HG02884 (cell line): ENCODE data around the gene KIR2DL3.
"Not testable (repeated sequence)": the region's sequence is repeated elsewhere in the genome, so short reads cannot be mapped to it uniquely, and the experiment has no call there.

ENCODE experiments used
- ATAC-seq: cut with Tn5 transposase; IDR thresholded peaks from one replicate; pipeline ENCODE4 v1.9.1; 2021; ENCODE audit warnings: mild to moderate bottlenecking, moderate library complexity; ENCODE audit not compliant: unreplicated experiment

KIR2DL3 gene

GRCh38 chr19:54786091-54786723 is 47.9 kb downstream of the KIR2DL3 start:
- ATAC-seq: not testable (repeated sequence)

GRCh38 chr19:54788154-54788553 is 49.8 kb downstream of the KIR2DL3 start:
- ATAC-seq: not testable (repeated sequence)

- ATAC-seq: no peak
These were observed 52.4 kb downstream of the KIR2DL3 start for GRCh38 chr19:54790711-54791110.

GRCh38 chr19:54791476-54791875 is 53.2 kb downstream of the KIR2DL3 start:
- ATAC-seq: no peak

GRCh38 chr19:54792814-54793213 is 54.5 kb downstream of the KIR2DL3 start:
- ATAC-seq: no peak

- ATAC-seq: no peak
These were observed 57.4 kb downstream of the KIR2DL3 start for GRCh38 chr19:54795758-54796157.
